ENCODE data around the gene MYH9. TPM values are rescaled to one million over a fixed set of nuclear protein-coding genes. Genes with fewer than 3 reads are reported as not detected.
A peak's percentile ranks its signal among the peaks of the same experiment; 100 is the strongest.

Gene MYH9
- total RNA-seq, 1 donor from 2014 or later = 277 TPM

GRCh38 chr22:36399472-36399778 is 11.7 kb upstream of the MYH9 start:
- H3K27ac Mint-ChIP-seq = no peak overlapping the region
- H3K9me3 Mint-ChIP-seq = no peaks in the 10 kb centered on the region
- H3K27me3 Mint-ChIP-seq = no peaks in the 10 kb centered on the region
- DNase-seq (ENCODE audit: extremely low spot score, unreplicated experiment) = no peak
- TF ChIP-seq CTCF (conservative IDR thresholded peaks at IDR 0.05) = no peak
- H3K4me3 Mint-ChIP-seq = no peak overlapping the region
- H3K4me1 Mint-ChIP-seq (ENCODE audit: unreplicated experiment) = peaks cover 16% of the 10 kb centered on the region
- peaks cover 3% of the 10 kb centered on the region for H3K36me3 Mint-ChIP-seq

- no peak overlapping the region for H3K27ac Mint-ChIP-seq
- no peak for DNase-seq (ENCODE audit: extremely low spot score, unreplicated experiment)
- H3K27me3 Mint-ChIP-seq = no peaks in the 10 kb centered on the region
- H3K4me3 Mint-ChIP-seq = no peak overlapping the region
- TF ChIP-seq CTCF (conservative IDR thresholded peaks at IDR 0.05) = no peak
- peaks cover 3% of the 10 kb centered on the region for H3K36me3 Mint-ChIP-seq
- no peaks in the 10 kb centered on the region for H3K9me3 Mint-ChIP-seq
- peaks cover 16% of the 10 kb centered on the region for H3K4me1 Mint-ChIP-seq (ENCODE audit: unreplicated experiment)
Measured at GRCh38 chr22:36398601-36399471, 11.1 kb upstream of the MYH9 start.

- H3K4me1 Mint-ChIP-seq (ENCODE audit: unreplicated experiment) = peaks cover 16% of the 10 kb centered on the region
- TF ChIP-seq CTCF (conservative IDR thresholded peaks at IDR 0.05) = no peak
- DNase-seq (ENCODE audit: extremely low spot score, unreplicated experiment) = no peak
- no peak overlapping the region for H3K4me3 Mint-ChIP-seq
- H3K9me3 Mint-ChIP-seq = no peaks in the 10 kb centered on the region
- H3K36me3 Mint-ChIP-seq = peaks cover 3% of the 10 kb centered on the region
- peak overlapping the region; percentile 74 for H3K27ac Mint-ChIP-seq
- no peaks in the 10 kb centered on the region for H3K27me3 Mint-ChIP-seq
Measured at GRCh38 chr22:36397131-36398093, 9.6 kb upstream of the MYH9 start.

GRCh38 chr22:36395915-36396314 is 8.1 kb upstream of the MYH9 start:
- Mint-ChIP-seq H3K27me3 (no peaks in the 10 kb centered on the region), H3K36me3 (peaks cover 3% of the 10 kb centered on the region), H3K4me1 (ENCODE audit: unreplicated experiment) (peaks cover 22% of the 10 kb centered on the region), H3K4me3 (peak overlapping the region; percentile 47), H3K27ac (peak overlapping the region; percentile 86), H3K9me3 (no peaks in the 10 kb centered on the region)
- no peak for TF ChIP-seq CTCF (conservative IDR thresholded peaks at IDR 0.05)
- no peak for DNase-seq (ENCODE audit: extremely low spot score, unreplicated experiment)

- Mint-ChIP-seq H3K36me3 (peaks cover 3% of the 10 kb centered on the region), H3K4me3 (peak overlapping the region; percentile 34), H3K27ac (peak overlapping the region; percentile 84)
Measured at GRCh38 chr22:36395055-36395849, 7.5 kb upstream of the MYH9 start.

More at GRCh38 chr22:36395055-36395849, 7.5 kb upstream of the MYH9 start:
- Mint-ChIP-seq H3K4me1 (ENCODE audit: unreplicated experiment) (peaks cover 22% of the 10 kb centered on the region), H3K27me3 (no peaks in the 10 kb centered on the region), H3K9me3 (no peaks in the 10 kb centered on the region)
- TF ChIP-seq CTCF (conservative IDR thresholded peaks at IDR 0.05) = no peak
- DNase-seq (ENCODE audit: extremely low spot score, unreplicated experiment) = no peak

All from type B pancreatic cell (in vitro differentiated cells).